SK-N-SH (cell line): ENCODE data around the gene KRTAP10-1. TPM values are rescaled to one million over a fixed set of nuclear protein-coding genes. Genes with fewer than 3 reads are reported as not detected.

ENCODE experiments used
- CTCF ChIA-PET: fragments of 300-600, 350-600 bp; formaldehyde crosslinking; extraction: SDS; loops from one replicate; lab custom pipeline; 2021; lab: Yijun Ruan, JAX
- POLR2A ChIA-PET: fragments of 350-600 bp; sonication (Branson Sonifier 250); formaldehyde crosslinking; extraction: SDS; loops from one replicate; lab custom pipeline; 2020; ENCODE audit warnings: antibody characterized with exemption, inconsistent platforms; lab: Yijun Ruan, JAX
- DNase-seq: peaks from one replicate; pipeline ENCODE4 v3.0.0; 2012
- H2AFZ ChIP-seq: fragments of 200-600 bp; sonication (generic); 2 replicates; pipeline ENCODE4 v1.8.1; 2016; ENCODE audit warnings: antibody characterized with exemption, mild to moderate bottlenecking, low read depth
- H3F3A ChIP-seq: fragments of 200-600 bp; sonication (generic); replicated peaks from 2 replicates; pipeline ENCODE3; 2016; ENCODE audit warnings: antibody characterized with exemption, mild to moderate bottlenecking; ENCODE audit not compliant: insufficient read depth
- H3K27ac ChIP-seq, 2 experiments: fragments of 200-500 bp in 1 of 2; fragments of 200-600 bp in 1 of 2; sonication (Bioruptor generic) in 1 of 2; sonication (generic), shearing (Covaris generic) in 1 of 2; 2 replicates each; pipeline versions ENCODE4 v1.5.1 to v1.6.1; 2014 to 2016; ENCODE audit warnings: low read depth in 2 of 2, inconsistent platforms in 1 of 2, low read length in 1 of 2, mild to moderate bottlenecking in 1 of 2, mixed read lengths in 1 of 2
- H3K27me3 ChIP-seq: fragments of 200-600 bp; sonication (generic), shearing (Covaris generic); 2 replicates; pipeline ENCODE4 v1.6.1; 2016; ENCODE audit warnings: mixed run types; ENCODE audit not compliant: insufficient read depth
- H3K36me3 ChIP-seq, 2 experiments: fragments of 200-500 bp in 1 of 2; fragments of 200-600 bp in 1 of 2; sonication (Bioruptor generic) in 1 of 2; sonication (generic) in 1 of 2; replicated peaks in 1 of 2; 2 replicates each; pipeline versions ENCODE3 to v1.5.1; 2014 to 2016; ENCODE audit warnings: low read length in 1 of 2, mild to moderate bottlenecking in 1 of 2; ENCODE audit not compliant: insufficient read depth in 2 of 2, control insufficient read depth in 1 of 2
- H3K4me1 ChIP-seq, 2 experiments: fragments of 200-500 bp in 1 of 2; fragments of 200-600 bp in 1 of 2; sonication (Bioruptor generic) in 1 of 2; sonication (generic), shearing (Covaris generic) in 1 of 2; 2 replicates each; pipeline versions ENCODE4 v1.5.1 to v1.6.1; 2014 to 2016; ENCODE audit warnings: low read depth in 1 of 2, low read length in 1 of 2, mixed run types in 1 of 2; ENCODE audit not compliant: insufficient read depth in 2 of 2, control insufficient read depth in 1 of 2
- H3K4me2 ChIP-seq: fragments of 200-600 bp; sonication (generic), shearing (Covaris generic); 2 replicates; pipeline ENCODE4 v1.6.1; 2017; ENCODE audit warnings: mixed run types
- H3K4me3 ChIP-seq, 2 experiments: fragments of 200-500 bp in 1 of 2; fragments of 200-600 bp in 1 of 2; sonication (Bioruptor generic) in 1 of 2; sonication (generic), shearing (Covaris generic) in 1 of 2; 2 replicates each; pipeline versions ENCODE4 v1.5.1 to v1.8.1; 2014 to 2016; ENCODE audit warnings: low read depth in 2 of 2, inconsistent platforms in 1 of 2, low read length in 1 of 2, mild to moderate bottlenecking in 1 of 2, mixed read lengths in 1 of 2, moderate library complexity in 1 of 2
- H3K79me2 ChIP-seq: fragments of 200-600 bp; sonication (generic); 2 replicates; pipeline ENCODE4 v1.8.1; 2017; ENCODE audit warnings: mild to moderate bottlenecking; ENCODE audit not compliant: insufficient read depth
- H3K9ac ChIP-seq: fragments of 200-600 bp; sonication (generic); 2 replicates; pipeline ENCODE4 v1.6.1; 2017; ENCODE audit warnings: mixed run types
- H3K9me2 ChIP-seq: fragments of 200-600 bp; sonication (generic); 2 replicates; pipeline ENCODE4 v1.6.1; 2017; ENCODE audit warnings: mixed run types
- H3K9me3 ChIP-seq: fragments of 200-600 bp; sonication (generic); 2 replicates; pipeline ENCODE4 v1.6.1; 2017; ENCODE audit warnings: mixed run types, mild to moderate bottlenecking, moderate library complexity
- H4K20me1 ChIP-seq: fragments of 200-600 bp; sonication (generic); 2 replicates; pipeline ENCODE4 v1.6.1; 2017; ENCODE audit warnings: mild to moderate bottlenecking, mixed run types; ENCODE audit not compliant: insufficient read depth
- CHD2 ChIP-seq: fragments of 150-350 bp; IDR thresholded peaks from 2 replicates; pipeline ENCODE4 v1.6.1; 2018; ENCODE audit warnings: low read length; ENCODE audit not compliant: partially characterized antibody
- ELF1 ChIP-seq: IDR thresholded peaks from 2 replicates; pipeline ENCODE4 v1.4.0; 2012
- EZH2phosphoT487 ChIP-seq: fragments of 200-600 bp; sonication (generic); IDR thresholded peaks from 2 replicates; pipeline ENCODE4 v1.6.1; 2017; ENCODE audit warnings: low read depth, mixed run types, mild to moderate bottlenecking, antibody characterized with exemption, moderate library complexity, borderline replicate concordance
- FOSL2 ChIP-seq: IDR thresholded peaks from 2 replicates; pipeline ENCODE4 v1.4.0; 2012; ENCODE audit warnings: low read depth, mild to moderate bottlenecking, moderate library complexity, borderline replicate concordance
- FOXJ3 ChIP-seq: sonication (generic); formaldehyde crosslinking; IDR thresholded peaks from 2 replicates; pipeline ENCODE4 v1.5.1; 2020; ENCODE audit warnings: mild to moderate bottlenecking, missing genetic modification reagents
- GABPA ChIP-seq: IDR thresholded peaks from 2 replicates; pipeline ENCODE4 v1.4.0; 2012; ENCODE audit warnings: low read depth, mild to moderate bottlenecking
- GATA2 ChIP-seq: sonication (generic); formaldehyde crosslinking; IDR thresholded peaks from 2 replicates; pipeline ENCODE4 v1.5.0; 2020; ENCODE audit warnings: mild to moderate bottlenecking, missing genetic modification reagents
- MEF2A ChIP-seq: IDR thresholded peaks from 2 replicates; pipeline ENCODE4 v1.4.0; 2012; ENCODE audit warnings: low read depth, borderline replicate concordance
- MXI1 ChIP-seq: IDR thresholded peaks from 2 replicates; pipeline ENCODE4 v1.6.1; 2012; ENCODE audit warnings: mild to moderate bottlenecking, low read depth, low read length, improper control_type of control experiment
- PBX3 ChIP-seq: IDR thresholded peaks from 2 replicates; pipeline ENCODE4; 2012
- POLR2AphosphoS5 ChIP-seq: IDR thresholded peaks from 2 replicates; pipeline ENCODE4 v1.6.1; 2012; ENCODE audit warnings: low read depth, low read length
- RCOR1 ChIP-seq: fragments of 150-350 bp; IDR thresholded peaks from 2 replicates; pipeline ENCODE4 v1.6.1; 2017; ENCODE audit warnings: antibody characterized with exemption, low read length
- RFX5 ChIP-seq: IDR thresholded peaks from 2 replicates; pipeline ENCODE4 v1.6.1; 2012; ENCODE audit warnings: mild to moderate bottlenecking, improper control_type of control experiment, low read length
- RXRA ChIP-seq: IDR thresholded peaks from 2 replicates; pipeline ENCODE4 v1.4.0; 2012; ENCODE audit warnings: low read depth, mild to moderate bottlenecking, borderline replicate concordance
- SIN3A ChIP-seq: IDR thresholded peaks from 2 replicates; pipeline ENCODE4 v1.6.1; 2012; ENCODE audit warnings: low read depth, mild to moderate bottlenecking, low read length, moderate library complexity, borderline replicate concordance
- SMC3 ChIP-seq: IDR thresholded peaks from 2 replicates; pipeline ENCODE4 v1.6.1; 2012; ENCODE audit warnings: low read depth, low read length, improper control_type of control experiment
- TAF1 ChIP-seq: IDR thresholded peaks from 2 replicates; pipeline ENCODE4 v1.6.1; 2012; ENCODE audit warnings: low read depth, mild to moderate bottlenecking, low read length, moderate library complexity, borderline replicate concordance
- TCF12 ChIP-seq: IDR thresholded peaks from 2 replicates; pipeline ENCODE4 v1.4.0; 2012
- TEAD4 ChIP-seq: IDR thresholded peaks from 2 replicates; pipeline ENCODE4 v1.4.0; 2012; ENCODE audit warnings: mild to moderate bottlenecking, borderline replicate concordance; ENCODE audit not compliant: insufficient read depth
- WGBS: methylation state at CpG from one replicate; pipeline ENCODE4 v1.1.6; 2017; ENCODE audit warnings: low lambda C conversion rate; 5-methylcytosine and 5-hydroxymethylcytosine counted together
- polyA plus RNA-seq, 3 experiments: library from polyadenylated mRNA; depleted of rRNA; stranded (reverse); fragments of >200 nt; gene quantifications; 2 replicates each; pipeline ENCODE4 v1.2.3, GENCODE V29; 2012
- TF ChIP-seq, protein P1 (sequence below): fragments of 150-350 bp; IDR thresholded peaks from 2 replicates; pipeline ENCODE4 v1.6.1; 2017; ENCODE audit warnings: antibody characterized with exemption, low read length, low read depth, borderline replicate concordance
- TF ChIP-seq, protein P2 (sequence below): IDR thresholded peaks from 2 replicates; pipeline ENCODE4 v1.4.0; 2012; ENCODE audit warnings: low read depth, borderline replicate concordance

The KRTAP10-1 gene
- polyA plus RNA-seq, 1 of the 3 experiments (the other 2 are of a cell fraction): not detected

GRCh38 chr21:44552136-44552535, 12.1 kb upstream of the KRTAP10-1 start:
- H3K4me3 ChIP-seq: no peak overlapping the region
- H3K9ac ChIP-seq: no peak overlapping the region
- DNase-seq: no peak
- H3K79me2 ChIP-seq: no peaks in the 10 kb centered on the region
- H3K9me3 ChIP-seq: no peaks in the 10 kb centered on the region
- H4K20me1 ChIP-seq: no peaks in the 10 kb centered on the region
- TF ChIP-seq, protein P1, sequence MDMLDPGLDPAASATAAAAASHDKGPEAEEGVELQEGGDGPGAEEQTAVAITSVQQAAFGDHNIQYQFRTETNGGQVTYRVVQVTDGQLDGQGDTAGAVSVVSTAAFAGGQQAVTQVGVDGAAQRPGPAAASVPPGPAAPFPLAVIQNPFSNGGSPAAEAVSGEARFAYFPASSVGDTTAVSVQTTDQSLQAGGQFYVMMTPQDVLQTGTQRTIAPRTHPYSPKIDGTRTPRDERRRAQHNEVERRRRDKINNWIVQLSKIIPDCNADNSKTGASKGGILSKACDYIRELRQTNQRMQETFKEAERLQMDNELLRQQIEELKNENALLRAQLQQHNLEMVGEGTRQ: no peak
- TF ChIP-seq POLR2AphosphoS5: no peak
- TF ChIP-seq RXRA: no peak
- TF ChIP-seq TEAD4: no peak
- H3K36me3 ChIP-seq: no peaks in the 10 kb centered on the region
- no peaks in the 10 kb centered on the region for H3F3A ChIP-seq
- no peaks in the 10 kb centered on the region for H3K4me1 ChIP-seq
- ChIA-PET CTCF (no interaction called here), POLR2A (no interaction called here)
- no peaks in the 10 kb centered on the region for H3K9me2 ChIP-seq
- WGBS: 80% methylated on average over 1 of the region's 6 CpGs
- H3K27me3 ChIP-seq: peaks cover 56% of the 10 kb centered on the region
- H3K27ac ChIP-seq: no peak overlapping the region
- H2AFZ ChIP-seq: no peak overlapping the region
- no peak overlapping the region for H3K4me2 ChIP-seq

DNA sequence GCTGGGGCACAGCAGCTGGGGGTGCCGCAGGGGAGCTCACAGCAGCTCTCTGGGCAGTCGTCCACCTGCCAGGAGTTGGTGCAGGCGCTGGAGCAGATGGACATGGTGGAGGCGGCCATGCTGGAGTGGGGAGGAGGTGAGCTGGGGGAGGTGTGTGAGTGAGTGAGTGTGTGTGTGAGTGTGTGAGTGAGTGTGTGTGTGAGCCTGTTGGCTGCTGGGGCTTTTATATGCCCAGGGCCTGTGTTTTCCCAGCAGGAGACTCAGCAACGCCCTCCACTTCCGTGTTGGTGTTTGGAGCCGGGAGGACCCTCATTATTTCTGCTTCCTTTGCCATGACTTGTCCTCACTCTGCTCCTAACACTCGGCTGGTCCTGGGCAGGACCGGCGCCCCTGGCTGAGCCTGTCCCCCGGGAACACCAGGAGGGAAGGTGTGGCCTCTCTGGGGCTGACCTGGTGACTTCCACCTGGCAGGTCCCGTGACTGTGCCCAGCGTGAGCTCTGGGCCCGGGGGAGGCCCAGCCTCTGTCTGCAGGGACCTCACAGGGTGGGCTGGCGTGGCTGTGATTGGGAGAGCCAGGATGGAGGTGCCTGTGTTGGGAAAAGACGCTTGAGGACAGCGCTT, 11.5 kb upstream of the KRTAP10-1 start, which contains the start of gene KRTAP10-2:
TSS of gene KRTAP10-2 (minus strand) at position 166 of the 622 bp plus-strand sequence. CDS start at position 119, 47 bp downstream.
- peaks cover 49% of the 10 kb centered on the region for H3K27me3 ChIP-seq
- no peak for DNase-seq
- H3K9me3 ChIP-seq: no peaks in the 10 kb centered on the region
- no peak within 1 kb of the TSS for H2AFZ ChIP-seq
- CTCF ChIA-PET: no interaction called here
- no peak within 1 kb of the TSS for H3K27ac ChIP-seq
- no peaks in the 10 kb centered on the region for H4K20me1 ChIP-seq
- 24% methylated on average over 16 of the region's 17 CpGs for WGBS
- no peak within 1 kb of the TSS for H3K4me2 ChIP-seq
- H3K36me3 ChIP-seq: no peaks in the 10 kb centered on the region
- H3K4me1 ChIP-seq: no peaks in the 10 kb centered on the region
- no peak within 1 kb of the TSS for H3K9ac ChIP-seq
- TF ChIP-seq SMC3 (no peak), ELF1 (no peak), RFX5 (no peak), PBX3 (no peak), TCF12 (no peak), MEF2A (no peak), GATA2 (CRISPR knock-in tag) (no peak), CHD2 (no peak), RXRA (no peak), MXI1 (no peak), FOSL2 (no peak), TAF1 (no peak), SIN3A (no peak), EZH2phosphoT487 (no peak), FOXJ3 (CRISPR knock-in tag) (no peak), TEAD4 (no peak), GABPA (no peak), RCOR1 (no peak)
- TF ChIP-seq, protein P2, sequence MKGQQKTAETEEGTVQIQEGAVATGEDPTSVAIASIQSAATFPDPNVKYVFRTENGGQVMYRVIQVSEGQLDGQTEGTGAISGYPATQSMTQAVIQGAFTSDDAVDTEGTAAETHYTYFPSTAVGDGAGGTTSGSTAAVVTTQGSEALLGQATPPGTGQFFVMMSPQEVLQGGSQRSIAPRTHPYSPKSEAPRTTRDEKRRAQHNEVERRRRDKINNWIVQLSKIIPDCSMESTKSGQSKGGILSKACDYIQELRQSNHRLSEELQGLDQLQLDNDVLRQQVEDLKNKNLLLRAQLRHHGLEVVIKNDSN: no peak
- TF ChIP-seq, protein P1: no peak
- TF ChIP-seq, all 33 proteins: peak for 0
- no peaks in the 10 kb centered on the region for H3F3A ChIP-seq
- H3K4me3 ChIP-seq: no peak within 1 kb of the TSS
- POLR2A ChIA-PET: no interaction called here
- no peaks in the 10 kb centered on the region for H3K79me2 ChIP-seq
- no peaks in the 10 kb centered on the region for H3K9me2 ChIP-seq
